Suprapubic skin (tissue), 4 donors: Measurements from ENCODE around the gene DCX. TPM values are rescaled to one million over a fixed set of nuclear protein-coding genes. Genes with fewer than 3 reads are reported as not detected.

ENCODE experiments used
- DNase-seq, 2 donors: peaks; one replicate each; pipeline ENCODE4 v3.0.0-alpha.2; 2019; ENCODE audit warnings: low spot score in 2 of 2
- H3K27ac ChIP-seq: fragments of 200-600 bp; sonication (generic); one replicate; pipeline ENCODE4 v1.5.1; 2019
- H3K27me3 ChIP-seq: fragments of 200-600 bp; sonication (generic); one replicate; pipeline ENCODE4 v1.5.1; 2019
- H3K36me3 ChIP-seq: fragments of 200-600 bp; sonication (generic); one replicate; pipeline ENCODE4 v1.5.1; 2019
- H3K4me1 ChIP-seq: fragments of 200-600 bp; sonication (generic); one replicate; pipeline ENCODE4 v1.5.1; 2019
- H3K4me3 ChIP-seq: fragments of 200-600 bp; sonication (generic); one replicate; pipeline ENCODE4 v1.5.1; 2019; ENCODE audit warnings: mild to moderate bottlenecking
- H3K9me3 ChIP-seq: fragments of 200-600 bp; sonication (generic); one replicate; pipeline ENCODE4 v1.5.1; 2019
- CTCF ChIP-seq, 2 donors: fragments of 200-600 bp in 1 of 2; fragments of 450-650 bp in 1 of 2; sonication (generic) in 1 of 2; IDR thresholded peaks; one replicate each; pipeline ENCODE4 v1.5.1; 2016 to 2019; ENCODE audit warnings: antibody characterized with exemption in 2 of 2, mild to moderate bottlenecking in 1 of 2, moderate library complexity in 1 of 2
- EP300 ChIP-seq: sonication (generic); formaldehyde crosslinking; IDR thresholded peaks from one replicate; pipeline ENCODE4 v1.6.1; 2017; ENCODE audit warnings: antibody characterized with exemption
- POLR2A ChIP-seq, 2 donors: fragments of 450-650 bp; IDR thresholded peaks; one replicate each; pipeline ENCODE4 v1.6.1; 2017; ENCODE audit warnings: antibody characterized with exemption in 2 of 2, mild to moderate bottlenecking in 2 of 2, moderate library complexity in 2 of 2
- POLR2AphosphoS5 ChIP-seq, 3 donors: sonication (generic); formaldehyde crosslinking; IDR thresholded peaks; one replicate each; pipeline ENCODE4 v1.6.1; 2017; ENCODE audit warnings: antibody characterized with exemption in 3 of 3
- WGBS: methylation state at CpG from one replicate; pipeline ENCODE4 v1.1.5; 2018; 5-methylcytosine and 5-hydroxymethylcytosine counted together
- total RNA-seq, 4 donors: library from RNA; depleted of rRNA; stranded (reverse); fragments of >200 nt; gene quantifications; one replicate each; pipeline ENCODE4 v1.1.0, GENCODE V29; 2016

DCX gene
- total RNA-seq, 4 donors from 2014 or later: 0.42 TPM; not detected in 3

- no peak overlapping the region for H3K4me3 ChIP-seq
- H3K4me1 ChIP-seq: no peaks in the 10 kb centered on the region
- DNase-seq: no peak
- H3K36me3 ChIP-seq: no peaks in the 10 kb centered on the region
- H3K27ac ChIP-seq: no peak overlapping the region
- TF ChIP-seq EP300 (no peak), POLR2A (IDR thresholded peaks at IDR 0.05) (no peak), POLR2AphosphoS5 (IDR thresholded peaks at IDR 0.05) (no peak), CTCF (IDR thresholded peaks at IDR 0.05) (no peak)
- H3K9me3 ChIP-seq: no peaks in the 10 kb centered on the region
- H3K27me3 ChIP-seq: no peaks in the 10 kb centered on the region
Measured at GRCh38 chrX:111382277-111382676, 29.7 kb downstream of the DCX start.

- H3K4me1 ChIP-seq: no peaks in the 10 kb centered on the region
- no peaks in the 10 kb centered on the region for H3K27me3 ChIP-seq
- H3K27ac ChIP-seq: no peak overlapping the region
- TF ChIP-seq CTCF (IDR thresholded peaks at IDR 0.05): no peak
- no peak for TF ChIP-seq POLR2AphosphoS5 (IDR thresholded peaks at IDR 0.05)
- TF ChIP-seq EP300: no peak
- no peak for TF ChIP-seq POLR2A (IDR thresholded peaks at IDR 0.05)
- no peaks in the 10 kb centered on the region for H3K9me3 ChIP-seq
- no peak overlapping the region for H3K4me3 ChIP-seq
- WGBS: 59% methylated on average over 6 of the region's 6 CpGs
- DNase-seq: no peak
- H3K36me3 ChIP-seq: no peaks in the 10 kb centered on the region
Measured at GRCh38 chrX:111376897-111377578, 35.0 kb downstream of the DCX start.

- Histone ChIP-seq H3K36me3 (no peaks in the 10 kb centered on the region), H3K4me3 (no peak overlapping the region), H3K4me1 (no peaks in the 10 kb centered on the region), H3K27me3 (no peaks in the 10 kb centered on the region), H3K9me3 (no peaks in the 10 kb centered on the region), H3K27ac (no peak overlapping the region)
- DNase-seq: no peak
- TF ChIP-seq EP300 (no peak), POLR2AphosphoS5 (IDR thresholded peaks at IDR 0.05) (no peak), POLR2A (IDR thresholded peaks at IDR 0.05) (no peak), CTCF (IDR thresholded peaks at IDR 0.05) (no peak)
- 25% methylated on average over 3 of the region's 3 CpGs for WGBS
Measured at GRCh38 chrX:111376486-111376885, 35.5 kb downstream of the DCX start.

- WGBS: 28% methylated on average over 2 of the region's 2 CpGs
- TF ChIP-seq POLR2A (IDR thresholded peaks at IDR 0.05) (no peak), CTCF (IDR thresholded peaks at IDR 0.05) (no peak), EP300 (no peak), POLR2AphosphoS5 (IDR thresholded peaks at IDR 0.05) (no peak)
Measured at GRCh38 chrX:111375747-111376146, 36.2 kb downstream of the DCX start.

GRCh38 chrX:111372086-111372485, 39.9 kb downstream of the DCX start:
- no peak for DNase-seq
- WGBS: 48% methylated on average over 5 of the region's 5 CpGs
- Histone ChIP-seq H3K27ac (no peak overlapping the region), H3K4me1 (no peaks in the 10 kb centered on the region), H3K4me3 (no peak overlapping the region), H3K36me3 (no peaks in the 10 kb centered on the region), H3K9me3 (no peaks in the 10 kb centered on the region), H3K27me3 (no peaks in the 10 kb centered on the region)
- TF ChIP-seq CTCF (IDR thresholded peaks at IDR 0.05): no peak
- no peak for TF ChIP-seq EP300
- no peak for TF ChIP-seq POLR2AphosphoS5 (IDR thresholded peaks at IDR 0.05)
- no peak for TF ChIP-seq POLR2A (IDR thresholded peaks at IDR 0.05)

More at GRCh38 chrX:111375747-111376146, 36.2 kb downstream of the DCX start:
- Histone ChIP-seq H3K27me3 (no peaks in the 10 kb centered on the region), H3K27ac (no peak overlapping the region), H3K4me1 (no peaks in the 10 kb centered on the region), H3K4me3 (no peak overlapping the region), H3K36me3 (no peaks in the 10 kb centered on the region), H3K9me3 (no peaks in the 10 kb centered on the region)
- DNase-seq: no peak
